Measurements from ENCODE around the gene CRTC3.

The CRTC3 gene

DNA sequence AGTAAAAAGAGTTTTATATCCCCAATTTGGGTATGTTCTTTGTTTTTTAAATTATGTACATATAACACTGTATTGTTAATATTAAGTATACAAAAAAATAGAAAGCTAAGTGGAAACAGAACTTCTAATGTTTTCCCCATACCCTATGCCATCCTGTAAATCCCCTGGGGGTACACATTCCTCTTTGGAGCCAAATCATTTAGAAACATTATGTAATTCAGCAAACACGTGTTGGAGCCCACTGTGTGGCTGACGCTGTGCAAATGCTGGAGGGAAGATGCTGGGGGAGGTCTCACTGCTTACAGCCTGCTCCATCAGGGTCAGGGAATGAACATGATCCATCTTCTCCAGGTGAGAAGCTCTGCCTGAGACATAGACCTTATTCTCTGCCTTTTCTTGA, 52.8 kb downstream of the CRTC3 start:
- TF ChIP-seq, protein P1, sequence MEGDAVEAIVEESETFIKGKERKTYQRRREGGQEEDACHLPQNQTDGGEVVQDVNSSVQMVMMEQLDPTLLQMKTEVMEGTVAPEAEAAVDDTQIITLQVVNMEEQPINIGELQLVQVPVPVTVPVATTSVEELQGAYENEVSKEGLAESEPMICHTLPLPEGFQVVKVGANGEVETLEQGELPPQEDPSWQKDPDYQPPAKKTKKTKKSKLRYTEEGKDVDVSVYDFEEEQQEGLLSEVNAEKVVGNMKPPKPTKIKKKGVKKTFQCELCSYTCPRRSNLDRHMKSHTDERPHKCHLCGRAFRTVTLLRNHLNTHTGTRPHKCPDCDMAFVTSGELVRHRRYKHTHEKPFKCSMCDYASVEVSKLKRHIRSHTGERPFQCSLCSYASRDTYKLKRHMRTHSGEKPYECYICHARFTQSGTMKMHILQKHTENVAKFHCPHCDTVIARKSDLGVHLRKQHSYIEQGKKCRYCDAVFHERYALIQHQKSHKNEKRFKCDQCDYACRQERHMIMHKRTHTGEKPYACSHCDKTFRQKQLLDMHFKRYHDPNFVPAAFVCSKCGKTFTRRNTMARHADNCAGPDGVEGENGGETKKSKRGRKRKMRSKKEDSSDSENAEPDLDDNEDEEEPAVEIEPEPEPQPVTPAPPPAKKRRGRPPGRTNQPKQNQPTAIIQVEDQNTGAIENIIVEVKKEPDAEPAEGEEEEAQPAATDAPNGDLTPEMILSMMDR (IDR thresholded peaks at IDR 0.05; ENCODE audit: borderline replicate concordance, insufficient read depth, low read depth, low read length) = no peak
- H3K4me3 ChIP-seq (ENCODE audit: low read depth, low read length) = no peak overlapping the region

DNA sequence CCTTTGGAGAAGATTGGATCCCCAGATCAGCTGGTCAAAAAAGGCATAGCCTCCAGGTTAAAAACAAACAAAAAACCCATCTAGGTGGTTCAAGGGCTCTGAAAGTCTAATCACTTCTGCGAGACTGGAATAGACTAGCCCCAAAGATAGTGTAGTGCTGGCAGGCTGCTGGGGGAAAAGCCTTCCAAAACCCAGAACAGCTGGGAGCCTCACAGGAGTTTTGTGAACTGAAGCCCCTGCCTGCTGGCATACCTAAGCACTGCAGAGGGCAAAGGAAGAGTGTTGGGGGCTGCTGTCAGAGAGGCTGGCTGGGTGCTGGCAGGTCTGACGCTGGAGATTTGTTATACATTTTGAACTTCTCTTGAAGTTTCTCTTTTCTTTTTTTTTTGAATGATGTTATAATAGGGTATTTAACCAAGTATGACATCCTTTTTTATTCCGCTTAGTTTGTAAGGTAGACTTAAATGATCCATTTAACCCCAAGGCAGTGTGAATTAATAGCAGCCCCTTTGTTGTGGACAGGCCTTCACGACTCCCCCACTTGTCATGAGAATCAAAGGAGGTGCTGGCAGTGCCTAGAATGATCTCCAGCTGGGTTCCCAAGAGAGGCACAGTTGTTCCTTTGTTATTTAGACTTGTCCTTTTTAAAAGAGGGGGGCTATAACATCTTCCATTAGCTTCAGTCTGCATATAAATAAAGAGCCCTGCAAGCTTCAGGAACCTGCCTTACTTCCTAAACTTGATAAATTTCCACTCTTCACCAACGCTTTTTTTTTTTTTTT, 53.9 kb downstream of the CRTC3 start:
- no peak overlapping the region for H3K4me3 ChIP-seq (ENCODE audit: low read depth, low read length)
- TF ChIP-seq, protein P1 (IDR thresholded peaks at IDR 0.05; ENCODE audit: borderline replicate concordance, insufficient read depth, low read depth, low read length) = no peak

DNA sequence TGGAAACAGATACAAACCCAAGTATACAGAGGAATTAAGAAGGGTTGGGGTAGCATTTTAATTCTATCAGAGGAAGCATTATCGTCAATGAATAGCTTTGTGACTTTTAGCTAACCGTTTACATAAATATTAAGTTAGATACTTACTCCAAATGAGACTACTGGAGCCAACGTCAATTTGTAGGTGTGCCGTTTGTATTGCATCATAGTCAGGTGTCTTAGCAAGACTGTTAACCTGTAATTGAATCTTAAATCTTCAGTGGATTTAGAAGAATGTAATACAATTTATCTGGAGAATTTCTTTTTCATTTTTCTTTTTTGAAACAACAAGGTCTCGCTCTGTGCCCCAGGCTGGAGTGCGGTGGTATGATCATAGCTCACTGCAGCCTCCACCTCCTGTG, 55.1 kb downstream of the CRTC3 start:
- TF ChIP-seq, protein P1 (IDR thresholded peaks at IDR 0.05; ENCODE audit: borderline replicate concordance, insufficient read depth, low read depth, low read length) = no peak
- no peak overlapping the region for H3K4me3 ChIP-seq (ENCODE audit: low read depth, low read length)

DNA sequence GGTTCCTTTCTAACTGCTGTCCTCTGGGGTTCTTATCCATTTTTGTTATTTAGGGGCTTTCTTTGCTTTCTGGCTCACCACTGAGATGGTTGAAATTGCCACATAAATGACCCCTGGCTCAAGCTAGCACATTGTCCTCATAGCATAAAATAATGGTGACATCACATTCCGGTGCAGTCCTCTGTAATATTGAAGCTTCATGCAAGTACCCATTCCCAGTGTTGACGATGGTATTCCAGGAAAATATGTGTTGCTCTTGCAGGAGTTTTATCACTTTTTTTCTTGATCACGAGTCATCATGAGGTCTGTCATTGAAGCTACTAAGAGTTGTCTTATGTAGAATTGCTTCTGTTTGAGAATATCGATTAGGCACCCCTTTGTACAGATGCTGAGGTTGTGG, 56.1 kb downstream of the CRTC3 start:
- TF ChIP-seq, protein P1 (IDR thresholded peaks at IDR 0.05; ENCODE audit: borderline replicate concordance, insufficient read depth, low read depth, low read length) = no peak
- H3K4me3 ChIP-seq (ENCODE audit: low read depth, low read length) = no peak overlapping the region

DNA sequence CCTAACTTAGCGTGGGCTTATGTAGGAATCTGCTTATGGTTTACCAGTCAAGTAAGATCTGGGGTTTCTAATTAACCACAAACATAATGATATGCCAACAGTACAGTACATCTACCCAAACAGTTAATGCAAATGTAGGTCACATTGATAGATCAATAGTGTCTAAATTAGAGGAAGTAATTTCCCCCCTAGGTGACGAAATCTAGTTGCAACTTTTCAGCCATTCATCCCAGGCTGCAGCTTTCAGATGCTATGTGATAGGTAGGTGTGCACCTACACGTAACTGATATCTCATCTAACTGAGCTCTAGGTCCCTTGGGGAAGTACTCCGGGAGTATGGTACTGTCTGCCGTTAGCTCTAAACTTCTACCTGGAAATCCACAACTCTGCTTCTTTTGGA, 57.2 kb downstream of the CRTC3 start:
- TF ChIP-seq, protein P1 (IDR thresholded peaks at IDR 0.05; ENCODE audit: borderline replicate concordance, insufficient read depth, low read depth, low read length) = no peak
- H3K4me3 ChIP-seq (ENCODE audit: low read depth, low read length) = no peak overlapping the region

DNA sequence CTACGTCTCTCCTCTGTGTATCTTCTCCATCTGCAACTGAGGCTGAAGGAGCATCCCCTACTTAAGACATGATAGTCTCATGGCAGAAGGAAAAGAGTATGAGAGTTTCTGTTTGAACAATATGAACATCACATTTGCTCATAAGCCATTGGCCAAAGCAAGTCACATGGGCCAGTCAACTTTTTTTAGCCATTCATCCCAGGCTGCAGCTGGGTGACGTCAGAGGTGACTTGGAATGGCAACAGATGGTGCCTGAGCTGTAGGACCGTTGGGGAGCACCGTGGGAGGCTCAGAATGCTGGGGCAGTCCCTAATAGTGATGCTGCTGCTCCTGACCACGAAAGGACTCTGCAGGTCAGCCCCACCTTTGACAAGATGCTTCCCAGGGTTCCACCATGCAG, 58.7 kb downstream of the CRTC3 start:
- TF ChIP-seq, protein P1 (IDR thresholded peaks at IDR 0.05; ENCODE audit: borderline replicate concordance, insufficient read depth, low read depth, low read length) = no peak
- H3K4me3 ChIP-seq (ENCODE audit: low read depth, low read length) = no peak overlapping the region

DNA sequence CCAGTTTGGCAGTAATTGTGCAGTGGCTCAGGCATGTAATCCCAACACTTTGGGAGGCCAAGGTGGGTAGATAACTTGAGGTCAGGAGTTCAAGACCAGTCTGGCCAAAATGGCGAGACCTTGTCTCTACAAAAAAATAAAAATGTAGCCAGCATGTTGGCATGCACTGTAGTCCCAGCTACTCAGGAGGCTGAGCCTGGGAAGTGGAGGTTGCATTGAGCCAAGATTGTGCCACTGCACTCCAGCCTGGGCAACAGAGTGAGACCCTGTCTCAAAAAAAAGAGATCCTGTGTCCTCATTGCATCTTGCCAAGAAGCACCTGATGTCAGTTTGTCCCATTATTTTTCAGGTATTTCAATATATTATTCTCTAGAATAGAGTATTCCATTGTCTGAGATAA, 61.8 kb downstream of the CRTC3 start:
- H3K4me3 ChIP-seq (ENCODE audit: low read depth, low read length) = no peak overlapping the region
- TF ChIP-seq, protein P1 (IDR thresholded peaks at IDR 0.05; ENCODE audit: borderline replicate concordance, insufficient read depth, low read depth, low read length) = no peak
